Caki2 (cell line): ENCODE measurements around the gene P4HA3. TPM values are rescaled to one million over a fixed set of nuclear protein-coding genes. Genes with fewer than 3 reads are reported as not detected.
A peak's percentile ranks its signal among the peaks of the same experiment; 100 is the strongest.

ENCODE experiments used
- DNase-seq: peaks from one replicate; pipeline ENCODE4 v3.0.0-alpha.2; 2015; ENCODE audit warnings: low read depth
- in situ Hi-C: cut with HindIII; loops from 2 replicates; pipeline ENCODE4 v1.10.0; 2016; ENCODE audit warnings: low sequenced_read_pairs, low pct_unique_long_range_greater_than_20kb, mixed read lengths
- total RNA-seq: library from RNA; depleted of rRNA; stranded (reverse); fragments of >200 nt; shearing (Covaris generic); gene quantifications from 2 replicates; pipeline ENCODE4 v1.2.3, GENCODE V29; 2014; ENCODE audit warnings: low replicate concordance

Gene P4HA3
- total RNA-seq, 1 experiment from 2014 or later, result 0.57 TPM

- DNase-seq, result no peak
- in situ Hi-C loops, result no loop called here
These were observed 9.1 kb upstream of the P4HA3 start for GRCh38 chr11:74320538-74320937.

- in situ Hi-C loops, result no loop called here
- no peak for DNase-seq
These were observed 7.8 kb upstream of the P4HA3 start for GRCh38 chr11:74319139-74319816.

- in situ Hi-C loops, result no loop called here
- no peak for DNase-seq
These were observed 6.9 kb upstream of the P4HA3 start for GRCh38 chr11:74318241-74318932.

GRCh38 chr11:74316772-74317505 lies 5.5 kb upstream of the P4HA3 start:
- no peak for DNase-seq
- in situ Hi-C loops, result no loop called here

GRCh38 chr11:74312326-74312725 lies 886 bp upstream of the P4HA3 start:
- in situ Hi-C loops, result no loop called here
- no peak for DNase-seq

- DNase-seq, result no peak
- in situ Hi-C loops, result no loop called here
These were observed 583 bp downstream of the P4HA3 start for GRCh38 chr11:74310857-74311256.

GRCh38 chr11:74307434-74307833 lies 4.0 kb downstream of the P4HA3 start:
- no peak for DNase-seq
- in situ Hi-C loops, result no loop called here

- in situ Hi-C loops, result no loop called here
- DNase-seq, result no peak
These were observed 4.8 kb downstream of the P4HA3 start for GRCh38 chr11:74306435-74307175.

GRCh38 chr11:74299015-74299414 lies 12.4 kb downstream of the P4HA3 start:
- in situ Hi-C loops, result no loop called here
- no peak for DNase-seq

- in situ Hi-C loops, result no loop called here
- DNase-seq, result no peak
These were observed 14.0 kb downstream of the P4HA3 start for GRCh38 chr11:74297484-74297883.

GRCh38 chr11:74288911-74289310 lies 22.5 kb downstream of the P4HA3 start:
- in situ Hi-C loops, result no loop called here
- no peak for DNase-seq

- peak; percentile 38 for DNase-seq
- in situ Hi-C loops, result no loop called here
These were observed 23.3 kb downstream of the P4HA3 start for GRCh38 chr11:74288161-74288560.

- no peak for DNase-seq
- in situ Hi-C loops, result no loop called here
These were observed 27.0 kb downstream of the P4HA3 start for GRCh38 chr11:74284466-74284865.

- no peak for DNase-seq
- in situ Hi-C loops, result no loop called here
These were observed 27.8 kb downstream of the P4HA3 start for GRCh38 chr11:74283580-74284180.

- in situ Hi-C loops, result no loop called here
- DNase-seq, result no peak
These were observed 28.5 kb downstream of the P4HA3 start for GRCh38 chr11:74282914-74283371.

GRCh38 chr11:74282421-74282820 lies 29.0 kb downstream of the P4HA3 start:
- no peak for DNase-seq
- in situ Hi-C loops, result no loop called here

GRCh38 chr11:74280494-74280893 lies 30.9 kb downstream of the P4HA3 start:
- in situ Hi-C loops, result no loop called here
- DNase-seq, result no peak

- DNase-seq, result no peak
- in situ Hi-C loops, result no loop called here
These were observed 32.2 kb downstream of the P4HA3 start for GRCh38 chr11:74279256-74279655.
